ENCODE measurements around the gene LY6G6F. TPM values are rescaled to one million over a fixed set of nuclear protein-coding genes. Genes with fewer than 3 reads are reported as not detected.

LY6G6F gene
- total and polyA plus RNA-seq, 2 of the 13 experiments (the other 11 are each of a cell fraction or from before 2014, with no cell fraction given) = not detected

DNA sequence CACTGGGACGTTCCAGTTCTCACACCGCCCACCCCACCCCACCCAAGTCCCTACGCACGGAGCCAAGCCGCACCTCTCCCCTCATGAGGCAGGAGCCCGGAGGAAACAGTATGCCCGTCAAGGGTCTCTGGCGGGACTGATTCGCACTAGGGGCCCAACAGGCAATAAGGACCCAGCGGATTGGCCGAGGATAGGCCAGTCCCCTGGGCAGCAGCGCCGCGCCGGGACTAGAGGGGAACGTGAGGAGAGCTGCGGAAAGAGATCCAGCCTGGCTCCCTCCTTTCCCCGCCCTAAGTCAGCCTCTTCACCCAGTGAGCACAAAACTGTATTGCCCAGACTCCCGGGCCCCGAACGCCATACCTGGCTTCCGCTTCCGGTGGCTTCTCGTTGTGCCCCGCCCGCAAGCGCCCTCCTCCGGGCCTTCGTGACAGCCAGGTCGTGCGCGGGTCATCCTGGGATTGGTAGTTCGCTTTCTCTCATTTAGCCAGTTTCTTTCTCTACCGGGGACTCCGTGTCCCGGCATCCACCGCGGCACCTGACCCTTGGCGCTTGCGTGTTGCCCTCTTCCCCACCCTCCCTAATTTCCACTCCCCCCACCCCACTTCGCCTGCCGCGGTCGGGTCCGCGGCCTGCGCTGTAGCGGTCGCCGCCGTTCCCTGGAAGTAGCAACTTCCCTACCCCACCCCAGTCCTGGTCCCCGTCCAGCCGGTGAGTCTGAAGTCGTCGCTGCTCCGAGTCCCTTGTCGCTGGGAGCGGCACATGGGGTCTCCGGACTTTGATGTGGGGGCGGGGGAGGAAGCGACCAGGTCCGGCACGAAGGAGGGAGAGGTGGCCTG is 40.9 kb upstream of the LY6G6F start, which contains the start of gene CSNK2B (continued):
- no peak for TF ChIP-seq NR3C1 (CRISPR knock-in tag; IDR thresholded peaks at IDR 0.05)
- TF ChIP-seq GABPB1 (CRISPR knock-in tag; IDR thresholded peaks at IDR 0.05) = peak; percentile 98
- TF ChIP-seq EEA1 (CRISPR knock-in tag; IDR thresholded peaks at IDR 0.05; ENCODE audit: borderline replicate concordance) = no peak
- no peak for TF ChIP-seq ZBTB33 (CRISPR knock-in tag; IDR thresholded peaks at IDR 0.05)
- TF ChIP-seq ZNF234 (CRISPR knock-in tag; conservative IDR thresholded peaks at IDR 0.05) = no peak
- TF ChIP-seq, protein P1, sequence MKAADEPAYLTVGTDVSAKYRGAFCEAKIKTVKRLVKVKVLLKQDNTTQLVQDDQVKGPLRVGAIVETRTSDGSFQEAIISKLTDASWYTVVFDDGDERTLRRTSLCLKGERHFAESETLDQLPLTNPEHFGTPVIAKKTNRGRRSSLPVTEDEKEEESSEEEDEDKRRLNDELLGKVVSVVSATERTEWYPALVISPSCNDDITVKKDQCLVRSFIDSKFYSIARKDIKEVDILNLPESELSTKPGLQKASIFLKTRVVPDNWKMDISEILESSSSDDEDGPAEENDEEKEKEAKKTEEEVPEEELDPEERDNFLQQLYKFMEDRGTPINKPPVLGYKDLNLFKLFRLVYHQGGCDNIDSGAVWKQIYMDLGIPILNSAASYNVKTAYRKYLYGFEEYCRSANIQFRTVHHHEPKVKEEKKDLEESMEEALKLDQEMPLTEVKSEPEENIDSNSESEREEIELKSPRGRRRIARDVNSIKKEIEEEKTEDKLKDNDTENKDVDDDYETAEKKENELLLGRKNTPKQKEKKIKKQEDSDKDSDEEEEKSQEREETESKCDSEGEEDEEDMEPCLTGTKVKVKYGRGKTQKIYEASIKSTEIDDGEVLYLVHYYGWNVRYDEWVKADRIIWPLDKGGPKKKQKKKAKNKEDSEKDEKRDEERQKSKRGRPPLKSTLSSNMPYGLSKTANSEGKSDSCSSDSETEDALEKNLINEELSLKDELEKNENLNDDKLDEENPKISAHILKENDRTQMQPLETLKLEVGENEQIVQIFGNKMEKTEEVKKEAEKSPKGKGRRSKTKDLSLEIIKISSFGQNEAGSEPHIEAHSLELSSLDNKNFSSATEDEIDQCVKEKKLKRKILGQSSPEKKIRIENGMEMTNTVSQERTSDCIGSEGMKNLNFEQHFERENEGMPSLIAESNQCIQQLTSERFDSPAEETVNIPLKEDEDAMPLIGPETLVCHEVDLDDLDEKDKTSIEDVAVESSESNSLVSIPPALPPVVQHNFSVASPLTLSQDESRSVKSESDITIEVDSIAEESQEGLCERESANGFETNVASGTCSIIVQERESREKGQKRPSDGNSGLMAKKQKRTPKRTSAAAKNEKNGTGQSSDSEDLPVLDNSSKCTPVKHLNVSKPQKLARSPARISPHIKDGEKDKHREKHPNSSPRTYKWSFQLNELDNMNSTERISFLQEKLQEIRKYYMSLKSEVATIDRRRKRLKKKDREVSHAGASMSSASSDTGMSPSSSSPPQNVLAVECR (CRISPR knock-in tag; IDR thresholded peaks at IDR 0.05; ENCODE audit: borderline replicate concordance) = peak; percentile 83
- TF ChIP-seq SYNCRIP (IDR thresholded peaks at IDR 0.05; ENCODE audit: insufficient read depth, low read depth, low read length) = no peak
- TF ChIP-seq, protein P2, sequence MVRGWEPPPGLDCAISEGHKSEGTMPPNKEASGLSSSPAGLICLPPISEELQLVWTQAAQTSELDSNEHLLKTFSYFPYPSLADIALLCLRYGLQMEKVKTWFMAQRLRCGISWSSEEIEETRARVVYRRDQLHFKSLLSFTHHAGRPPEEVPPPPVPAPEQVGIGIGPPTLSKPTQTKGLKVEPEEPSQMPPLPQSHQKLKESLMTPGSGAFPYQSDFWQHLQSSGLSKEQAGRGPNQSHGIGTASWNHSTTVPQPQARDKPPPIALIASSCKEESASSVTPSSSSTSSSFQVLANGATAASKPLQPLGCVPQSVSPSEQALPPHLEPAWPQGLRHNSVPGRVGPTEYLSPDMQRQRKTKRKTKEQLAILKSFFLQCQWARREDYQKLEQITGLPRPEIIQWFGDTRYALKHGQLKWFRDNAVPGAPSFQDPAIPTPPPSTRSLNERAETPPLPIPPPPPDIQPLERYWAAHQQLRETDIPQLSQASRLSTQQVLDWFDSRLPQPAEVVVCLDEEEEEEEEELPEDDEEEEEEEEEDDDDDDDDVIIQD (CRISPR knock-in tag; IDR thresholded peaks at IDR 0.05; ENCODE audit: low read depth) = no peak; the same call in 1 of the 2 replicates
- TF ChIP-seq MATR3 (CRISPR knock-in tag; IDR thresholded peaks at IDR 0.05) = no peak
- 0 out of 2 replicates have a peak, but pooled peaks have one; percentile 15 for TF ChIP-seq NFE2L2 (IDR thresholded peaks at IDR 0.05; ENCODE audit: low read length)
- TF ChIP-seq ZNF501 (CRISPR knock-in tag; IDR thresholded peaks at IDR 0.05) = no peak; the same call in 1 of the 2 replicates
- no peak for TF ChIP-seq PAF1 (CRISPR knock-in tag; IDR thresholded peaks at IDR 0.05)
- TF ChIP-seq POGK (CRISPR knock-in tag; conservative IDR thresholded peaks at IDR 0.05) = peak; percentile 93
- peak; percentile 59; the same call in 1 of the 2 replicates for TF ChIP-seq PPARG (CRISPR knock-in tag; conservative IDR thresholded peaks at IDR 0.05)
- TF ChIP-seq ZNF362 (CRISPR knock-in tag; IDR thresholded peaks at IDR 0.05; ENCODE audit: borderline replicate concordance) = no peak; the same call in 1 of the 2 replicates
- TF ChIP-seq, protein P3, sequence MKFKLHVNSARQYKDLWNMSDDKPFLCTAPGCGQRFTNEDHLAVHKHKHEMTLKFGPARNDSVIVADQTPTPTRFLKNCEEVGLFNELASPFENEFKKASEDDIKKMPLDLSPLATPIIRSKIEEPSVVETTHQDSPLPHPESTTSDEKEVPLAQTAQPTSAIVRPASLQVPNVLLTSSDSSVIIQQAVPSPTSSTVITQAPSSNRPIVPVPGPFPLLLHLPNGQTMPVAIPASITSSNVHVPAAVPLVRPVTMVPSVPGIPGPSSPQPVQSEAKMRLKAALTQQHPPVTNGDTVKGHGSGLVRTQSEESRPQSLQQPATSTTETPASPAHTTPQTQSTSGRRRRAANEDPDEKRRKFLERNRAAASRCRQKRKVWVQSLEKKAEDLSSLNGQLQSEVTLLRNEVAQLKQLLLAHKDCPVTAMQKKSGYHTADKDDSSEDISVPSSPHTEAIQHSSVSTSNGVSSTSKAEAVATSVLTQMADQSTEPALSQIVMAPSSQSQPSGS (CRISPR knock-in tag; IDR thresholded peaks at IDR 0.05) = no peak; the same call in 1 of the 2 replicates
